Liver (tissue), 9 donors: ENCODE data around the gene GUCA1A. TPM values are rescaled to one million over a fixed set of nuclear protein-coding genes. Genes with fewer than 3 reads are reported as not detected.

Source experiments
- DNase-seq: peaks from one replicate; pipeline ENCODE4 v3.0.0-alpha.2; 2017; ENCODE audit warnings: low spot score
- H3K27ac ChIP-seq, 2 donors: one replicate each; pipeline ENCODE4 v1.7.0; 2013; ENCODE audit warnings: inconsistent platforms in 2 of 2, low read length in 2 of 2, control low read depth in 1 of 2, low read depth in 1 of 2, mild to moderate bottlenecking in 1 of 2
- H3K27me3 ChIP-seq, 4 donors: one replicate each; pipeline versions ENCODE4 v1.6.1 to v1.7.0; 2013; ENCODE audit warnings: low read length in 3 of 4, inconsistent platforms in 1 of 4, mild to moderate bottlenecking in 1 of 4, moderate library complexity in 1 of 4; ENCODE audit not compliant: control insufficient read depth in 4 of 4, insufficient read depth in 4 of 4
- H3K36me3 ChIP-seq, 4 donors: one replicate each; pipeline versions ENCODE4 v1.6.1 to v1.7.0; 2013; ENCODE audit warnings: low read length in 3 of 4, mild to moderate bottlenecking in 3 of 4, low read depth in 1 of 4, moderate library complexity in 1 of 4; ENCODE audit not compliant: control insufficient read depth in 4 of 4, insufficient read depth in 3 of 4
- H3K4me1 ChIP-seq, 4 donors: one replicate each; pipeline versions ENCODE4 v1.6.1 to v1.7.0; 2013; ENCODE audit warnings: low read length in 3 of 4, mild to moderate bottlenecking in 3 of 4, moderate library complexity in 1 of 4; ENCODE audit not compliant: control insufficient read depth in 4 of 4, insufficient read depth in 4 of 4
- H3K4me3 ChIP-seq, 3 donors: one replicate each; pipeline versions ENCODE4 v1.6.1 to v1.7.0; 2013; ENCODE audit warnings: low read length in 3 of 3, control low read depth in 1 of 3, low read depth in 1 of 3, mild to moderate bottlenecking in 1 of 3
- H3K9ac ChIP-seq, 2 donors: one replicate each; pipeline ENCODE4 v1.7.0; 2013; ENCODE audit warnings: low read length in 2 of 2, mild to moderate bottlenecking in 2 of 2, moderate library complexity in 2 of 2, control low read depth in 1 of 2, low read depth in 1 of 2
- H3K9me3 ChIP-seq, 4 donors: one replicate each; pipeline versions ENCODE4 v1.6.1 to v1.7.0; 2013; ENCODE audit warnings: low read length in 3 of 4; ENCODE audit not compliant: control insufficient read depth in 4 of 4
- ATF3 ChIP-seq: IDR thresholded peaks from 2 replicates; pipeline ENCODE4 v1.6.1; 2016; ENCODE audit warnings: antibody characterized with exemption
- CTCF ChIP-seq: fragments of 150-350 bp; IDR thresholded peaks from 2 replicates; pipeline ENCODE4 v1.5.1; 2017; ENCODE audit warnings: improper control_type of control experiment, low read depth, low read length; ENCODE audit not compliant: missing input control
- EGR1 ChIP-seq, 2 donors: IDR thresholded peaks; 2 replicates each; pipeline ENCODE4 v1.6.1; 2016 to 2018; ENCODE audit warnings: antibody characterized with exemption in 2 of 2, low read depth in 2 of 2
- FOXA1 ChIP-seq: IDR thresholded peaks from 2 replicates; pipeline ENCODE4 v1.6.1; 2016; ENCODE audit warnings: antibody characterized with exemption
- FOXA2 ChIP-seq: IDR thresholded peaks from 2 replicates; pipeline ENCODE4 v1.6.1; 2016; ENCODE audit warnings: antibody characterized with exemption
- GABPA ChIP-seq, 2 donors: IDR thresholded peaks in 1 of 2; conservative IDR thresholded peaks in 1 of 2; 2 replicates each; pipeline ENCODE4 v1.6.1; 2016; ENCODE audit warnings: antibody characterized with exemption in 2 of 2, mild to moderate bottlenecking in 1 of 2, moderate library complexity in 1 of 2
- HNF4A ChIP-seq, 2 donors: conservative IDR thresholded peaks; 2 replicates each; pipeline ENCODE4 v1.6.1; 2016; ENCODE audit warnings: antibody characterized with exemption in 2 of 2, mild to moderate bottlenecking in 2 of 2
- HNF4G ChIP-seq: IDR thresholded peaks from 2 replicates; pipeline ENCODE4 v1.6.1; 2016; ENCODE audit warnings: antibody characterized with exemption
- JUND ChIP-seq, 2 donors: IDR thresholded peaks; 2 replicates each; pipeline ENCODE4 v1.6.1; 2016; ENCODE audit warnings: antibody characterized with exemption in 2 of 2
- MAX ChIP-seq: IDR thresholded peaks from 2 replicates; pipeline ENCODE4 v1.6.1; 2016; ENCODE audit warnings: antibody characterized with exemption
- NR2F2 ChIP-seq: IDR thresholded peaks from 2 replicates; pipeline ENCODE4 v1.6.1; 2016; ENCODE audit warnings: antibody characterized with exemption
- RAD21 ChIP-seq, 2 donors: IDR thresholded peaks; 2 replicates each; pipeline ENCODE4 v1.6.1; 2016; ENCODE audit warnings: antibody characterized with exemption in 2 of 2, mild to moderate bottlenecking in 2 of 2
- REST ChIP-seq: IDR thresholded peaks from 2 replicates; pipeline ENCODE4 v1.6.1; 2016; ENCODE audit warnings: antibody characterized with exemption, mild to moderate bottlenecking
- RXRA ChIP-seq, 2 donors: IDR thresholded peaks; 2 replicates each; pipeline ENCODE4 v1.6.1; 2017 to 2018; ENCODE audit warnings: antibody characterized with exemption in 2 of 2, mild to moderate bottlenecking in 1 of 2
- SP1 ChIP-seq: IDR thresholded peaks from 2 replicates; pipeline ENCODE4 v1.6.1; 2018; ENCODE audit warnings: antibody characterized with exemption, mild to moderate bottlenecking
- TAF1 ChIP-seq: conservative IDR thresholded peaks from 2 replicates; pipeline ENCODE4 v1.6.1; 2016; ENCODE audit warnings: antibody characterized with exemption, mild to moderate bottlenecking
- YY1 ChIP-seq: IDR thresholded peaks from 2 replicates; pipeline ENCODE4 v1.6.1; 2016; ENCODE audit warnings: antibody characterized with exemption, mild to moderate bottlenecking
- ZBTB33 ChIP-seq: IDR thresholded peaks from 2 replicates; pipeline ENCODE4 v1.6.1; 2016; ENCODE audit warnings: antibody characterized with exemption
- WGBS: extraction: QIAGEN DNeasy Blood & Tissue Kit; methylation state at CpG from one replicate; pipeline ENCODE4 v1.1.7; 2013; 5-methylcytosine and 5-hydroxymethylcytosine counted together
- polyA plus RNA-seq, 2 donors: library from polyadenylated mRNA; stranded (reverse) in 1 of 2; unstranded in 1 of 2; fragments of 200-250 nt in 1 of 2; fragments of >200 nt in 1 of 2; fragmentation: Nextera tagmentation in 1 of 2; extraction: Ambion mirVana in 1 of 2; gene quantifications; one replicate each; pipeline versions ENCODE4 v1.2.1 to v1.2.3, GENCODE V29; 2013 to 2015
- total RNA-seq, 2 donors: library from RNA; depleted of rRNA; stranded (reverse); fragments of >200 nt; gene quantifications; one replicate each; pipeline ENCODE4 v1.2.3, GENCODE V29; 2014
- donor health status: healthy.
- donor health status: healthy.
- donor health status: healthy.
- donor health status: healthy.
- donor health status: healthy.

The GUCA1A gene
- total and polyA plus RNA-seq, 4 donors, result not detected

GRCh38 chr6:42199106-42199981 lies 26.2 kb downstream of the GUCA1A start:
- Histone ChIP-seq H3K27me3 (no peaks in the 10 kb centered on the region), H3K4me1 (peaks cover 2 to 16% (median 6%) of the 10 kb centered on the region in 4 donors), H3K9me3 (peaks cover 0 to 2% (median 0%) of the 10 kb centered on the region in 4 donors), H3K4me3 (no peak overlapping the region), H3K36me3 (peaks cover 0 to 3% (median 0%) of the 10 kb centered on the region in 4 donors), H3K27ac (no peak overlapping the region), H3K9ac (no peak overlapping the region)
- DNase-seq, result no peak
- 89% methylated on average over 5 of the region's 5 CpGs for WGBS
- TF ChIP-seq HNF4G, result no peak

- H3K4me3 ChIP-seq, result no peak overlapping the region
- WGBS, result 70% methylated on average over 1 of the region's 1 CpG
- no peak for DNase-seq
- peaks cover 2 to 23% (median 11%) of the 10 kb centered on the region in 4 donors for H3K4me1 ChIP-seq
- peaks cover 0 to 2% (median 0%) of the 10 kb centered on the region in 4 donors for H3K9me3 ChIP-seq
- no peak for TF ChIP-seq ATF3
- peak; percentile 41 for TF ChIP-seq YY1
- TF ChIP-seq JUND (IDR thresholded peaks at IDR 0.05), result peak; percentile 37 to 90
- peak in 1 of 2 donors; percentile 34 for TF ChIP-seq HNF4A (conservative IDR thresholded peaks at IDR 0.05)
- TF ChIP-seq GABPA (IDR thresholded peaks at IDR 0.05 in 1 of 2, conservative IDR thresholded peaks at IDR 0.05 in 1 of 2), result no peak
- TF ChIP-seq SP1, result no peak
- no peak for TF ChIP-seq EGR1 (IDR thresholded peaks at IDR 0.05; ENCODE audit: low read depth in 2 of 2)
- TF ChIP-seq HNF4G, result no peak
- no peak for TF ChIP-seq NR2F2
- TF ChIP-seq RAD21 (IDR thresholded peaks at IDR 0.05), result no peak
- TF ChIP-seq TAF1, result no peak
- TF ChIP-seq FOXA1, result peak; percentile 63
- TF ChIP-seq CTCF, result no peak
- TF ChIP-seq ZBTB33, result no peak
- TF ChIP-seq REST, result no peak
- TF ChIP-seq FOXA2, result peak; percentile 76
- no peak for TF ChIP-seq MAX
- TF ChIP-seq RXRA (IDR thresholded peaks at IDR 0.05), result peak in 1 of 2 donors; percentile 22
- no peak overlapping the region for H3K9ac ChIP-seq
- no peaks in the 10 kb centered on the region for H3K27me3 ChIP-seq
- H3K36me3 ChIP-seq, result peaks cover 0 to 3% (median 0%) of the 10 kb centered on the region in 4 donors
- H3K27ac ChIP-seq, result no peak overlapping the region
Measured at GRCh38 chr6:42200035-42200434, 26.9 kb downstream of the GUCA1A start.
